Endothelial cell of umbilical vein (primary cell): ENCODE data around the gene SLC8A1. TPM values are rescaled to one million over a fixed set of nuclear protein-coding genes. Genes with fewer than 3 reads are reported as not detected.

Experiments used
- BruUV-seq: library from RNA; stranded (reverse); fragments of 400-500 nt; replicated peaks from 2 replicates; lab custom pipeline; 2021; lab: Mats Ljungman, UMichigan
- CTCF ChIA-PET: fragments of 300-600, 350-600 bp; sonication (Branson Sonifier 250); formaldehyde crosslinking; loops from one replicate; lab custom pipeline; 2021; ENCODE audit warnings: antibody characterized with exemption, inconsistent platforms; lab: Charles Lee
- POLR2A ChIA-PET: fragments of 300-600, 350-600 bp; sonication (Branson Sonifier 250); formaldehyde crosslinking; loops from one replicate; lab custom pipeline; 2021; ENCODE audit warnings: antibody characterized with exemption, inconsistent platforms; lab: Charles Lee
- DNase-seq: peaks from one replicate; pipeline ENCODE4 v3.0.0-alpha.2; 2011; ENCODE audit warnings: low read depth, low spot score
- FAIRE-seq: peaks from 2 replicates; lab custom pipeline; 2011; peaks lifted over from hg19 to GRCh38; lab: Jason Lieb, UNC
- H2AFZ ChIP-seq: 2 replicates; pipeline ENCODE4 v1.6.0; 2012; ENCODE audit warnings: low read depth, low read length, control low read depth, inconsistent platforms
- H3K27ac ChIP-seq: 2 replicates; pipeline ENCODE4 v1.5.1; 2011; ENCODE audit warnings: low read depth, mild to moderate bottlenecking, control low read depth, low read length, moderate library complexity; ENCODE audit not compliant: insufficient read depth
- H3K27me3 ChIP-seq, 2 experiments: 2 replicates each; pipeline versions ENCODE4 v1.6.0 to v1.6.1; 2011; ENCODE audit warnings: low read length in 2 of 2, mixed read lengths in 1 of 2; ENCODE audit not compliant: control insufficient read depth in 2 of 2, insufficient read depth in 2 of 2
- H3K36me3 ChIP-seq, 2 experiments: 2 replicates in 1 of 2; 3 replicates in 1 of 2; pipeline ENCODE4 v1.5.1; 2011; ENCODE audit warnings: low read length in 2 of 2, mild to moderate bottlenecking in 1 of 2, moderate library complexity in 1 of 2; ENCODE audit not compliant: control insufficient read depth in 2 of 2, insufficient read depth in 2 of 2; ENCODE audit errors: extremely low read depth in 1 of 2
- H3K4me1 ChIP-seq: 3 replicates; pipeline ENCODE4 v1.5.1; 2011; ENCODE audit warnings: mild to moderate bottlenecking, low read length; ENCODE audit not compliant: control insufficient read depth, insufficient read depth; ENCODE audit errors: extremely low read depth
- H3K4me2 ChIP-seq: 2 replicates; pipeline ENCODE4 v1.6.1; 2011; ENCODE audit warnings: low read length, control low read depth, mixed read lengths; ENCODE audit not compliant: insufficient read depth
- H3K4me3 ChIP-seq, 3 experiments: fragments of 200-600 bp in 1 of 3; sonication (generic), shearing (Covaris generic) in 1 of 3; replicated peaks in 1 of 3; 2 replicates each; pipeline ENCODE4 v1.5.1; 2011 to 2016; ENCODE audit warnings: control low read depth in 3 of 3, low read length in 3 of 3, mild to moderate bottlenecking in 2 of 3, inconsistent platforms in 1 of 3, low read depth in 1 of 3, moderate library complexity in 1 of 3; ENCODE audit not compliant: insufficient read depth in 1 of 3
- H3K79me2 ChIP-seq: 2 replicates; pipeline ENCODE4 v1.6.0; 2012; ENCODE audit warnings: low read length, inconsistent platforms; ENCODE audit not compliant: control insufficient read depth, insufficient read depth
- H3K9ac ChIP-seq: replicated peaks from 2 replicates; pipeline ENCODE3; 2011; ENCODE audit warnings: low read length, control low read depth; ENCODE audit not compliant: insufficient read depth; ENCODE audit errors: extremely low read depth
- H3K9me1 ChIP-seq: replicated peaks from 3 replicates; pipeline ENCODE4 v1.6.0; 2011; ENCODE audit warnings: mild to moderate bottlenecking, low read length; ENCODE audit not compliant: control insufficient read depth, insufficient read depth; ENCODE audit errors: extremely low read depth
- H3K9me3 ChIP-seq: replicated peaks from 2 replicates; pipeline ENCODE4 v1.5.1; 2012; ENCODE audit warnings: low read length, inconsistent platforms; ENCODE audit not compliant: control insufficient read depth, insufficient read depth
- H4K20me1 ChIP-seq: replicated peaks from 2 replicates; pipeline ENCODE3; 2011; ENCODE audit warnings: mild to moderate bottlenecking, low read length; ENCODE audit not compliant: control insufficient read depth, insufficient read depth; ENCODE audit errors: extremely low read depth
- CTCF ChIP-seq, 2 donors: IDR thresholded peaks; 1 replicate in 1 of 2; 2 replicates in 1 of 2; pipeline ENCODE4 v1.5.1; 2011; ENCODE audit warnings: low read length in 2 of 2, mild to moderate bottlenecking in 2 of 2, moderate library complexity in 2 of 2, control low read depth in 1 of 2, inconsistent platforms in 1 of 2, low read depth in 1 of 2; ENCODE audit not compliant: insufficient read depth in 1 of 2; ENCODE audit errors: extremely low read depth in 1 of 2
- EZH2 ChIP-seq: IDR thresholded peaks from 2 replicates; pipeline ENCODE4 v1.6.1; 2012; ENCODE audit warnings: borderline replicate concordance, low read depth, mild to moderate bottlenecking, moderate library complexity, low read length, inconsistent platforms; ENCODE audit not compliant: severe bottlenecking
- FOS ChIP-seq: IDR thresholded peaks from 2 replicates; pipeline ENCODE4 v1.6.1; 2011; ENCODE audit warnings: mild to moderate bottlenecking, low read length, moderate library complexity, borderline replicate concordance; ENCODE audit not compliant: insufficient read depth
- GATA2 ChIP-seq: IDR thresholded peaks from 2 replicates; pipeline ENCODE4 v1.7.0; 2011; ENCODE audit warnings: low read depth, mild to moderate bottlenecking, moderate library complexity, mixed read lengths, low read length; ENCODE audit not compliant: insufficient read length, insufficient read depth
- JUN ChIP-seq: IDR thresholded peaks from 2 replicates; pipeline ENCODE4 v1.6.1; 2011; ENCODE audit warnings: borderline replicate concordance, low read depth; ENCODE audit not compliant: insufficient read length, insufficient read depth
- MAX ChIP-seq: IDR thresholded peaks from 2 replicates; pipeline ENCODE4 v1.6.1; 2011; ENCODE audit not compliant: insufficient read depth, insufficient read length
- MYC ChIP-seq: IDR thresholded peaks from one replicate; pipeline ENCODE4 v1.6.1; 2011; ENCODE audit warnings: mild to moderate bottlenecking, low read depth, low read length
- POLR2A ChIP-seq: IDR thresholded peaks from 2 replicates; pipeline ENCODE4 v1.6.1; 2012; ENCODE audit warnings: low read depth, mild to moderate bottlenecking, control low read depth, low read length
- POLR2AphosphoS5 ChIP-seq: IDR thresholded peaks from 2 replicates; pipeline ENCODE4 v1.6.1; 2012; ENCODE audit warnings: low read depth, mild to moderate bottlenecking, control low read depth, low read length, moderate library complexity; ENCODE audit not compliant: insufficient read depth
- dilution Hi-C: fragments of 300-500 bp; cut with MboI; formaldehyde crosslinking; loops from one replicate; pipeline ENCODE4 v1.15.0; 2019; ENCODE audit warnings: low sequenced_read_pairs; ENCODE audit not compliant: extremely low pct_ligation_motif_present
- intact Hi-C: fragments of 100-400 bp; cut with micrococcal nuclease; formaldehyde crosslinking; loops from one replicate; pipeline ENCODE4 v1.10.0; 2022
- polyA plus RNA-seq, 4 experiments: library from polyadenylated mRNA; depleted of rRNA in 3 of 4; stranded (reverse) in 3 of 4; unstranded in 1 of 4; fragments of >200 nt; gene quantifications; 2 replicates each; pipeline versions ENCODE4 v1.2.1 to v1.2.3, GENCODE V29; 2011 to 2012; ENCODE audit warnings: missing spikeins in 1 of 4
- total RNA-seq: library from RNA; stranded (reverse); gene quantifications from 2 replicates; pipeline ENCODE4 v1.2.3, GENCODE V29; 2021

The SLC8A1 gene
- total and polyA plus RNA-seq, 2 donors (not counting 3 experiments of a cell fraction or from before 2014, with no cell fraction given): 0.19 to 1.8 TPM

GRCh38 chr2:40189881-40190280 is 262.0 kb downstream of the SLC8A1 start:
- Histone ChIP-seq H3K79me2 (no peaks in the 10 kb centered on the region), H3K27ac (no peak overlapping the region), H2AFZ (no peak overlapping the region), H3K4me3 (no peak overlapping the region), H3K36me3 (no peaks in the 10 kb centered on the region), H3K9me3 (no peaks in the 10 kb centered on the region), H3K9me1 (no peaks in the 10 kb centered on the region), H3K27me3 (no peaks in the 10 kb centered on the region), H4K20me1 (no peaks in the 10 kb centered on the region), H3K4me2 (no peak overlapping the region), H3K9ac (no peak overlapping the region), H3K4me1 (no peaks in the 10 kb centered on the region)
- ChIA-PET CTCF (no interaction called here), POLR2A (no interaction called here)
- FAIRE-seq (no peak), DNase-seq (no peak)
- BruUV-seq: no TSS peak
- intact Hi-C loops: no loop called here
- dilution Hi-C loops: no loop called here
- no peak for TF ChIP-seq GATA2
- no peak for TF ChIP-seq JUN
- TF ChIP-seq FOS: no peak
- TF ChIP-seq EZH2: no peak
- no peak for TF ChIP-seq MAX
- no peak for TF ChIP-seq CTCF (IDR thresholded peaks at IDR 0.05; ENCODE audit: extremely low read depth in 1 of 2, insufficient read depth in 1 of 2, low read depth in 1 of 2, low read length in 2 of 2)

- Histone ChIP-seq H3K9me1 (no peaks in the 10 kb centered on the region), H3K79me2 (no peaks in the 10 kb centered on the region), H2AFZ (no peak overlapping the region), H3K9me3 (no peaks in the 10 kb centered on the region), H4K20me1 (no peaks in the 10 kb centered on the region), H3K4me2 (no peak overlapping the region), H3K4me3 (no peak overlapping the region), H3K9ac (no peak overlapping the region), H3K36me3 (no peaks in the 10 kb centered on the region), H3K27me3 (no peaks in the 10 kb centered on the region), H3K4me1 (no peaks in the 10 kb centered on the region), H3K27ac (no peak overlapping the region)
- dilution Hi-C loops: no loop called here
- no peak for TF ChIP-seq JUN
- TF ChIP-seq POLR2AphosphoS5: no peak
- TF ChIP-seq FOS: no peak
- no peak for TF ChIP-seq CTCF (IDR thresholded peaks at IDR 0.05; ENCODE audit: extremely low read depth in 1 of 2, insufficient read depth in 1 of 2, low read depth in 1 of 2, low read length in 2 of 2)
- no peak for TF ChIP-seq EZH2
- no peak for TF ChIP-seq POLR2A
- TF ChIP-seq MYC: no peak
- no peak for TF ChIP-seq MAX
- no peak for TF ChIP-seq GATA2
- BruUV-seq: no TSS peak
- DNase-seq: no peak
- intact Hi-C loops: no loop called here
- ChIA-PET CTCF (interaction anchor here (0.7 kb wide), 1 partner anchor 274 kb away, joined by 3 read pairs; no protein-coding TSS in a partner anchor), POLR2A (no interaction called here)
- no peak for FAIRE-seq
Observed at GRCh38 chr2:40187054-40187453, 264.8 kb downstream of the SLC8A1 start.
